ENCODE results near the gene OR5M3. TPM values are rescaled to one million over a fixed set of nuclear protein-coding genes. Genes with fewer than 3 reads are reported as not detected.

OR5M3 gene
- total and polyA plus RNA-seq, 7 donors, result not detected

GRCh38 chr11:56457076-56457475, 16.1 kb downstream of the OR5M3 start:
- no peaks in the 10 kb centered on the region for H3K9me3 ChIP-seq
- no peaks in the 10 kb centered on the region for H3K36me3 ChIP-seq
- intact Hi-C loops (cut with DNase I), result no loop called here
- no peaks in the 10 kb centered on the region for H3K4me1 ChIP-seq
- no peak overlapping the region for H3K4me3 ChIP-seq
- 89 to 94% methylated on average over 1 of the region's 1 CpG for WGBS, 2 donors
- H3K27me3 ChIP-seq, result no peaks in the 10 kb centered on the region
- H3K27ac ChIP-seq, result no peak overlapping the region
- no peak for TF ChIP-seq CTCF (IDR thresholded peaks at IDR 0.05)
- TF ChIP-seq EP300 (IDR thresholded peaks at IDR 0.05), result no peak
- no peak for TF ChIP-seq POLR2AphosphoS5 (IDR thresholded peaks at IDR 0.05)
- no peak for TF ChIP-seq POLR2A (IDR thresholded peaks at IDR 0.05)
- DNase-seq, result no peak

- Histone ChIP-seq H3K9me3 (no peaks in the 10 kb centered on the region), H3K36me3 (no peaks in the 10 kb centered on the region), H3K27me3 (no peaks in the 10 kb centered on the region), H3K4me3 (no peak overlapping the region), H3K27ac (no peak overlapping the region), H3K4me1 (no peaks in the 10 kb centered on the region)
- TF ChIP-seq EP300 (IDR thresholded peaks at IDR 0.05) (no peak), CTCF (IDR thresholded peaks at IDR 0.05) (no peak), POLR2AphosphoS5 (IDR thresholded peaks at IDR 0.05) (no peak), POLR2A (IDR thresholded peaks at IDR 0.05) (no peak)
- intact Hi-C loops (cut with DNase I), result no loop called here
- DNase-seq, result no peak
- WGBS, 2 donors, result 80 to 85% methylated on average over 4 of the region's 4 CpGs
Measured at GRCh38 chr11:56453521-56453920, 19.6 kb downstream of the OR5M3 start.

Other genes starting within 250 kb of the OR5M3 start
- gene OR5T2, start 239.1 kb downstream of the OR5M3 start, total RNA-seq, result not detected
- not detected for gene OR5T2, start 239.1 kb downstream of the OR5M3 start, polyA plus RNA-seq
- not detected for gene OR5T3, start 221.1 kb downstream of the OR5M3 start, total RNA-seq
- not detected for gene OR5T3, start 221.1 kb downstream of the OR5M3 start, polyA plus RNA-seq
- gene OR5T1, start 199.2 kb downstream of the OR5M3 start, total RNA-seq, result not detected
- gene OR5T1, start 199.2 kb downstream of the OR5M3 start, polyA plus RNA-seq, result not detected
- gene OR8H1, start 181.1 kb downstream of the OR5M3 start, total RNA-seq, result not detected
- gene OR8H1, start 181.1 kb downstream of the OR5M3 start, polyA plus RNA-seq, result not detected
- not detected for gene OR8K3, start 158.2 kb downstream of the OR5M3 start, total RNA-seq
- gene OR8K3, start 158.2 kb downstream of the OR5M3 start, polyA plus RNA-seq, result not detected
- not detected for gene OR8K1, start 127.3 kb downstream of the OR5M3 start, total RNA-seq
- gene OR8K1, start 127.3 kb downstream of the OR5M3 start, polyA plus RNA-seq, result not detected
- not detected for gene OR8J1, start 119.1 kb downstream of the OR5M3 start, total RNA-seq
- gene OR8J1, start 119.1 kb downstream of the OR5M3 start, polyA plus RNA-seq, result not detected
- not detected for gene OR8U1, start 97.7 kb downstream of the OR5M3 start, total RNA-seq
- gene OR8U1, start 97.7 kb downstream of the OR5M3 start, polyA plus RNA-seq, result not detected
- gene OR5AL1, start 60.7 kb downstream of the OR5M3 start, total RNA-seq, result not detected
- gene OR5AL1, start 60.7 kb downstream of the OR5M3 start, polyA plus RNA-seq, result not detected
- not detected for gene OR5M8, start 18.0 kb upstream of the OR5M3 start, total RNA-seq
- gene OR5M8, start 18.0 kb upstream of the OR5M3 start, polyA plus RNA-seq, result not detected
- gene OR5M11, start 69.9 kb upstream of the OR5M3 start, total RNA-seq, result not detected
- gene OR5M11, start 69.9 kb upstream of the OR5M3 start, polyA plus RNA-seq, result not detected
- not detected for gene OR5M10, start 104.4 kb upstream of the OR5M3 start, total RNA-seq
- gene OR5M10, start 104.4 kb upstream of the OR5M3 start, polyA plus RNA-seq, result not detected
- gene OR5M1, start 141.5 kb upstream of the OR5M3 start, total RNA-seq, result not detected
- gene OR5M1, start 141.5 kb upstream of the OR5M3 start, polyA plus RNA-seq, result not detected
- gene OR5AP2, start 169.1 kb upstream of the OR5M3 start, total RNA-seq, result not detected
- not detected for gene OR5AP2, start 169.1 kb upstream of the OR5M3 start, polyA plus RNA-seq
- gene OR5AR1, start 190.3 kb upstream of the OR5M3 start, total RNA-seq, result not detected
- gene OR5AR1, start 190.3 kb upstream of the OR5M3 start, polyA plus RNA-seq, result not detected
- not detected for gene OR9G1, start 225.7 kb upstream of the OR5M3 start, total RNA-seq
- gene OR9G1, start 225.7 kb upstream of the OR5M3 start, polyA plus RNA-seq, result 1 to 10 TPM in 1 of 3 donors, not detected in 2; 1.8 TPM

Measured in sigmoid colon (tissue), 7 donors.